HepG2 (cell line): Measurements from ENCODE around the gene LHFPL6. TPM values are rescaled to one million over a fixed set of nuclear protein-coding genes. Genes with fewer than 3 reads are reported as not detected.

ENCODE experiments used
- ATAC-seq: fragments of 200-7000 bp; cut with Tn5 transposase; 3 replicates; pipeline ENCODE4 v1.9.1; 2020; ENCODE audit warnings: mild to moderate bottlenecking, moderate library complexity
- BruUV-seq: library from RNA; stranded (reverse); fragments of 400-500 nt; replicated peaks from 2 replicates; lab custom pipeline; 2021; lab: Mats Ljungman, UMichigan
- CTCF ChIA-PET: fragments of 300-600 bp; formaldehyde crosslinking; extraction: SDS; loops from one replicate; lab custom pipeline; 2021; ENCODE audit warnings: low total read pairs, inconsistent platforms, low intra/inter-chr PET ratio; lab: Yijun Ruan, JAX
- POLR2A ChIA-PET: fragments of 350-600 bp; sonication (Branson Sonifier 250); formaldehyde crosslinking; loops from one replicate; lab custom pipeline; 2020; ENCODE audit warnings: antibody characterized with exemption, inconsistent platforms; lab: Yijun Ruan, JAX
- DNase-seq: peaks from one replicate; pipeline ENCODE4 v3.0.0-alpha.2; 2015; ENCODE audit warnings: low spot score
- FAIRE-seq: peaks from 3 replicates; lab custom pipeline; 2011; peaks lifted over from hg19 to GRCh38; lab: Jason Lieb, UNC
- H2AFZ ChIP-seq: one replicate; pipeline ENCODE4 v1.6.1; 2011; ENCODE audit warnings: low read length, inconsistent platforms
- H3K27ac ChIP-seq: fragments of 300-600 bp; 3 replicates; pipeline ENCODE4 v1.8.0; 2011; ENCODE audit warnings: mixed run types, mild to moderate bottlenecking, mixed read lengths, low read length, inconsistent platforms; ENCODE audit not compliant: insufficient read depth; ENCODE audit errors: extremely low read length
- H3K27me3 ChIP-seq, 2 experiments: fragments of 200-600 bp in 1 of 2; 2 replicates in 1 of 2; 3 replicates in 1 of 2; pipeline versions ENCODE4 v1.6.0 to v1.8.0; 2011; ENCODE audit warnings: low read length in 2 of 2, mild to moderate bottlenecking in 2 of 2, moderate library complexity in 2 of 2, inconsistent platforms in 1 of 2; ENCODE audit not compliant: insufficient read depth in 2 of 2, control insufficient read depth in 1 of 2
- H3K36me3 ChIP-seq, 2 experiments: fragments of 200-600 bp in 1 of 2; replicated peaks in 1 of 2; 2 replicates in 1 of 2; 3 replicates in 1 of 2; pipeline versions ENCODE4 v1.5.1 to v1.8.0; 2011; ENCODE audit warnings: low read length in 2 of 2, inconsistent platforms in 1 of 2; ENCODE audit not compliant: insufficient read depth in 2 of 2, control insufficient read depth in 1 of 2
- H3K4me1 ChIP-seq: 2 replicates; pipeline ENCODE4 v1.5.1; 2012; ENCODE audit warnings: low read length, inconsistent platforms; ENCODE audit not compliant: insufficient read depth
- H3K4me2 ChIP-seq: 2 replicates; pipeline ENCODE4 v1.6.0; 2011; ENCODE audit warnings: low read depth, low read length, inconsistent platforms
- H3K4me3 ChIP-seq, 3 experiments: fragments of 200-600 bp in 1 of 3; sonication (generic), shearing (Covaris generic) in 1 of 3; replicated peaks in 1 of 3; 2 replicates each; pipeline ENCODE4 v1.5.1; 2011 to 2016; ENCODE audit warnings: low read length in 3 of 3, inconsistent platforms in 2 of 3, low read depth in 2 of 3, mild to moderate bottlenecking in 2 of 3, control low read depth in 1 of 3, mixed read lengths in 1 of 3; ENCODE audit not compliant: insufficient read depth in 1 of 3
- H3K79me2 ChIP-seq: one replicate; pipeline ENCODE4 v1.6.1; 2011; ENCODE audit warnings: low read length, inconsistent platforms; ENCODE audit not compliant: insufficient read depth
- H3K9ac ChIP-seq: 2 replicates; pipeline ENCODE4 v1.6.0; 2011; ENCODE audit warnings: mild to moderate bottlenecking, low read depth, low read length, inconsistent platforms; ENCODE audit not compliant: insufficient read depth
- H3K9me3 ChIP-seq: 2 replicates; pipeline ENCODE4 v1.5.1; 2012; ENCODE audit warnings: mild to moderate bottlenecking, low read length
- H4K20me1 ChIP-seq: 2 replicates; pipeline ENCODE4 v1.6.0; 2011; ENCODE audit warnings: inconsistent platforms, mild to moderate bottlenecking, low read length, moderate library complexity; ENCODE audit not compliant: insufficient read depth
- CHD2 ChIP-seq: IDR thresholded peaks from 2 replicates; pipeline ENCODE4 v1.6.1; 2011; ENCODE audit warnings: low read depth, low read length, improper control_type of control experiment
- HCFC1 ChIP-seq: fragments of 150-350 bp; IDR thresholded peaks from 2 replicates; pipeline ENCODE4 v1.6.1; 2014; ENCODE audit warnings: low read depth, low read length
- HES4 ChIP-seq: sonication (generic); formaldehyde crosslinking; IDR thresholded peaks from 2 replicates; pipeline ENCODE4 v1.9.0; 2021; ENCODE audit warnings: mild to moderate bottlenecking, missing genetic modification reagents, borderline replicate concordance
- MIER3 ChIP-seq: IDR thresholded peaks from 2 replicates; pipeline ENCODE4 v1.6.1; 2016; ENCODE audit warnings: missing compliant biosample characterization, borderline replicate concordance
- NFATC3 ChIP-seq: sonication (generic); formaldehyde crosslinking; IDR thresholded peaks from 2 replicates; pipeline ENCODE4 v1.5.1; 2020; ENCODE audit warnings: mild to moderate bottlenecking, missing genetic modification reagents
- PPARG ChIP-seq: conservative IDR thresholded peaks from 2 replicates; pipeline ENCODE4 v1.6.1; 2016; ENCODE audit warnings: missing biosample characterization, missing genetic modification reagents
- RBAK ChIP-seq: sonication (generic); formaldehyde crosslinking; IDR thresholded peaks from 2 replicates; pipeline ENCODE4 v1.5.1; 2020; ENCODE audit warnings: mild to moderate bottlenecking, missing genetic modification reagents
- WIZ ChIP-seq: sonication (generic); formaldehyde crosslinking; IDR thresholded peaks from 2 replicates; pipeline ENCODE4 v1.5.1; 2020; ENCODE audit warnings: mild to moderate bottlenecking, missing genetic modification reagents
- ZNF264 ChIP-seq: sonication (generic); formaldehyde crosslinking; IDR thresholded peaks from 2 replicates; pipeline ENCODE4 v1.4.0; 2020; ENCODE audit warnings: missing genetic modification reagents
- ZNF333 ChIP-seq: sonication (generic); formaldehyde crosslinking; IDR thresholded peaks from 2 replicates; pipeline ENCODE4 v1.4.0; 2020; ENCODE audit warnings: mild to moderate bottlenecking, missing genetic modification reagents, borderline replicate concordance
- ZNF780A ChIP-seq: sonication (generic); formaldehyde crosslinking; IDR thresholded peaks from 2 replicates; pipeline ENCODE4 v1.8.0; 2022; ENCODE audit warnings: mild to moderate bottlenecking, missing genetic modification reagents, moderate library complexity
- WGBS: methylation state at CpG from one replicate; pipeline ENCODE4 v1.1.6; 2017; ENCODE audit warnings: low lambda C conversion rate; 5-methylcytosine and 5-hydroxymethylcytosine counted together
- in situ Hi-C: cut with HindIII; loops from 2 replicates; pipeline ENCODE4 v1.10.0; 2017; ENCODE audit warnings: low pct_unique_long_range_greater_than_20kb; ENCODE audit not compliant: extremely low pct_ligation_motif_present
- intact Hi-C: fragments of 100-400 bp; cut with micrococcal nuclease; formaldehyde crosslinking; loops from one replicate; pipeline ENCODE4 v1.10.0; 2022; ENCODE audit not compliant: unreplicated experiment
- polyA plus RNA-seq, 8 experiments: library from polyadenylated mRNA; depleted of rRNA in 3 of 8; stranded (reverse) in 7 of 8; unstranded in 1 of 8; fragments of >200 nt; fragmentation: Illumina TruSeq in 4 of 8; extraction: Trizol in 4 of 8; gene quantifications; 2 replicates each; pipeline versions ENCODE4 v1.2.1 to v1.2.3, GENCODE V29; 2011 to 2016; ENCODE audit warnings: low read depth in 4 of 8, missing spikeins in 1 of 8, mixed read lengths in 1 of 8; ENCODE audit not compliant: insufficient read depth in 1 of 8
- total RNA-seq, 5 experiments: library from RNA; depleted of rRNA; stranded (reverse); fragments of >200 nt; fragmentation: Illumina TruSeq; extraction: Trizol; gene quantifications; 2 replicates each; pipeline ENCODE4 v1.2.3, GENCODE V29; 2016; ENCODE audit warnings: low read depth in 1 of 5
- TF ChIP-seq, protein P1 (sequence below): sonication (generic); formaldehyde crosslinking; IDR thresholded peaks from 2 replicates; pipeline ENCODE4 v1.5.0; 2020; ENCODE audit warnings: mild to moderate bottlenecking, missing genetic modification reagents, borderline replicate concordance
- TF ChIP-seq, protein P2 (sequence below): sonication (generic); formaldehyde crosslinking; IDR thresholded peaks from 2 replicates; pipeline ENCODE4 v1.4.0; 2020; ENCODE audit warnings: mild to moderate bottlenecking, missing genetic modification reagents, borderline replicate concordance

The LHFPL6 gene
- total and polyA plus RNA-seq, 2 of the 13 experiments (the other 11 are each of a cell fraction or from before 2014, with no cell fraction given): not detected

DNA sequence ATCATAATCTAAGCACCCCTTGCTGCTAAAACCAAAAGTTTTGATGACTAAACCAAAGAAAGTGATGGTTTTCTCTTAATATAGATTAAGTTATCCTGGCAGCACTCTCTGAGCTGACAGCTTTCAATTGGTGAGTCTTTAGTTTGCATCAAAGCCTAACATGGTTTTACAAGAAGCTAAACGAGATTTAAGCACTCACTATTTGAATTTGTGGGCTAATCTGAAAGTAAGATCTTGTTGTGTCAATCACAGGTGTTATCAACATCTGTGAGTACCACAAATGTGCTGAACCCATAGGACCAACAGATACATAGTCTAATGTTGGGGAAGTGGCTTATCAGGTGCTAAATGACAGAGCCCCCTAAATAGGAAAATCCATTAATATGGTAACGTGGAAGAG, 223.9 kb downstream of the LHFPL6 start:
- in situ Hi-C loops: no loop called here
- no peak for ATAC-seq

More for the DNA sequence above, 223.9 kb downstream of the LHFPL6 start:
- WGBS: 13% methylated on average over 2 of the region's 2 CpGs
- DNase-seq: no peak
- ChIA-PET POLR2A (no interaction called here), CTCF (no interaction called here)
- no TSS peak for BruUV-seq
- no peak overlapping the region for H3K9ac ChIP-seq
- H3K4me1 ChIP-seq: no peaks in the 10 kb centered on the region
- no peaks in the 10 kb centered on the region for H3K9me3 ChIP-seq
- intact Hi-C loops: no loop called here
- H2AFZ ChIP-seq: no peak overlapping the region
- H3K4me2 ChIP-seq: no peak overlapping the region
- H3K27ac ChIP-seq: no peak overlapping the region
- TF ChIP-seq ZNF780A (CRISPR knock-in tag) (no peak), ZNF264 (CRISPR knock-in tag) (no peak), HES4 (CRISPR knock-in tag) (no peak), CHD2 (no peak), WIZ (no peak), ZNF333 (CRISPR knock-in tag) (no peak), NFATC3 (CRISPR knock-in tag) (no peak), PPARG (CRISPR knock-in tag) (no peak), HCFC1 (no peak), MIER3 (CRISPR knock-in tag) (no peak), RBAK (no peak)
- TF ChIP-seq, protein P1, sequence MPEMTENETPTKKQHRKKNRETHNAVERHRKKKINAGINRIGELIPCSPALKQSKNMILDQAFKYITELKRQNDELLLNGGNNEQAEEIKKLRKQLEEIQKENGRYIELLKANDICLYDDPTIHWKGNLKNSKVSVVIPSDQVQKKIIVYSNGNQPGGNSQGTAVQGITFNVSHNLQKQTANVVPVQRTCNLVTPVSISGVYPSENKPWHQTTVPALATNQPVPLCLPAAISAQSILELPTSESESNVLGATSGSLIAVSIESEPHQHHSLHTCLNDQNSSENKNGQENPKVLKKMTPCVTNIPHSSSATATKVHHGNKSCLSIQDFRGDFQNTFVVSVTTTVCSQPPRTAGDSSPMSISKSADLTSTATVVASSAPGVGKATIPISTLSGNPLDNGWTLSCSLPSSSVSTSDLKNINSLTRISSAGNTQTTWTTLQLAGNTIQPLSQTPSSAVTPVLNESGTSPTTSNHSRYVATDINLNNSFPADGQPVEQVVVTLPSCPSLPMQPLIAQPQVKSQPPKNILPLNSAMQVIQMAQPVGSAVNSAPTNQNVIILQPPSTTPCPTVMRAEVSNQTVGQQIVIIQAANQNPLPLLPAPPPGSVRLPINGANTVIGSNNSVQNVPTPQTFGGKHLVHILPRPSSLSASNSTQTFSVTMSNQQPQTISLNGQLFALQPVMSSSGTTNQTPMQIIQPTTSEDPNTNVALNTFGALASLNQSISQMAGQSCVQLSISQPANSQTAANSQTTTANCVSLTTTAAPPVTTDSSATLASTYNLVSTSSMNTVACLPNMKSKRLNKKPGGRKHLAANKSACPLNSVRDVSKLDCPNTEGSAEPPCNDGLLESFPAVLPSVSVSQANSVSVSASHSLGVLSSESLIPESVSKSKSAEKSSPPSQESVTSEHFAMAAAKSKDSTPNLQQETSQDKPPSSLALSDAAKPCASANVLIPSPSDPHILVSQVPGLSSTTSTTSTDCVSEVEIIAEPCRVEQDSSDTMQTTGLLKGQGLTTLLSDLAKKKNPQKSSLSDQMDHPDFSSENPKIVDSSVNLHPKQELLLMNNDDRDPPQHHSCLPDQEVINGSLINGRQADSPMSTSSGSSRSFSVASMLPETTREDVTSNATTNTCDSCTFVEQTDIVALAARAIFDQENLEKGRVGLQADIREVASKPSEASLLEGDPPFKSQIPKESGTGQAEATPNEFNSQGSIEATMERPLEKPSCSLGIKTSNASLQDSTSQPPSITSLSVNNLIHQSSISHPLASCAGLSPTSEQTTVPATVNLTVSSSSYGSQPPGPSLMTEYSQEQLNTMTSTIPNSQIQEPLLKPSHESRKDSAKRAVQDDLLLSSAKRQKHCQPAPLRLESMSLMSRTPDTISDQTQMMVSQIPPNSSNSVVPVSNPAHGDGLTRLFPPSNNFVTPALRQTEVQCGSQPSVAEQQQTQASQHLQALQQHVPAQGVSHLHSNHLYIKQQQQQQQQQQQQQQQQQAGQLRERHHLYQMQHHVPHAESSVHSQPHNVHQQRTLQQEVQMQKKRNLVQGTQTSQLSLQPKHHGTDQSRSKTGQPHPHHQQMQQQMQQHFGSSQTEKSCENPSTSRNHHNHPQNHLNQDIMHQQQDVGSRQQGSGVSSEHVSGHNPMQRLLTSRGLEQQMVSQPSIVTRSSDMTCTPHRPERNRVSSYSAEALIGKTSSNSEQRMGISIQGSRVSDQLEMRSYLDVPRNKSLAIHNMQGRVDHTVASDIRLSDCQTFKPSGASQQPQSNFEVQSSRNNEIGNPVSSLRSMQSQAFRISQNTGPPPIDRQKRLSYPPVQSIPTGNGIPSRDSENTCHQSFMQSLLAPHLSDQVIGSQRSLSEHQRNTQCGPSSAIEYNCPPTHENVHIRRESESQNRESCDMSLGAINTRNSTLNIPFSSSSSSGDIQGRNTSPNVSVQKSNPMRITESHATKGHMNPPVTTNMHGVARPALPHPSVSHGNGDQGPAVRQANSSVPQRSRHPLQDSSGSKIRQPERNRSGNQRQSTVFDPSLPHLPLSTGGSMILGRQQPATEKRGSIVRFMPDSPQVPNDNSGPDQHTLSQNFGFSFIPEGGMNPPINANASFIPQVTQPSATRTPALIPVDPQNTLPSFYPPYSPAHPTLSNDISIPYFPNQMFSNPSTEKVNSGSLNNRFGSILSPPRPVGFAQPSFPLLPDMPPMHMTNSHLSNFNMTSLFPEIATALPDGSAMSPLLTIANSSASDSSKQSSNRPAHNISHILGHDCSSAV (CRISPR knock-in tag): no peak
- TF ChIP-seq, protein P2, sequence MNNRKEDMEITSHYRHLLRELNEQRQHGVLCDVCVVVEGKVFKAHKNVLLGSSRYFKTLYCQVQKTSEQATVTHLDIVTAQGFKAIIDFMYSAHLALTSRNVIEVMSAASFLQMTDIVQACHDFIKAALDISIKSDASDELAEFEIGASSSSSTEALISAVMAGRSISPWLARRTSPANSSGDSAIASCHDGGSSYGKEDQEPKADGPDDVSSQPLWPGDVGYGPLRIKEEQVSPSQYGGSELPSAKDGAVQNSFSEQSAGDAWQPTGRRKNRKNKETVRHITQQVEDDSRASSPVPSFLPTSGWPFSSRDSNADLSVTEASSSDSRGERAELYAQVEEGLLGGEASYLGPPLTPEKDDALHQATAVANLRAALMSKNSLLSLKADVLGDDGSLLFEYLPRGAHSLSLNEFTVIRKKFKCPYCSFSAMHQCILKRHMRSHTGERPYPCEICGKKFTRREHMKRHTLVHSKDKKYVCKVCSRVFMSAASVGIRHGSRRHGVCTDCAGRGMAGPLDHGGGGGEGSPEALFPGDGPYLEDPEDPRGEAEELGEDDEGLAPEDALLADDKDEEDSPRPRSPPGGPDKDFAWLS: no peak
- H3K27me3 ChIP-seq: no peaks in the 10 kb centered on the region; a peak in 2 of 5 replicates
- H3K79me2 ChIP-seq: no peaks in the 10 kb centered on the region
- no peak for FAIRE-seq
- H3K4me3 ChIP-seq: no peak overlapping the region
- H3K36me3 ChIP-seq: no peaks in the 10 kb centered on the region
- no peaks in the 10 kb centered on the region for H4K20me1 ChIP-seq
